Neuronal stem cell (in vitro differentiated cells): Measurements from ENCODE around the gene ALDH3B1.
A peak's percentile ranks its signal among the peaks of the same experiment; 100 is the strongest.

ENCODE experiments used
- DNase-seq: peaks from one replicate; pipeline ENCODE4 v3.0.0-alpha.2; 2013; ENCODE audit warnings: low spot score
- H2AFZ ChIP-seq: one replicate; pipeline ENCODE4 v1.6.1; 2013; ENCODE audit warnings: mild to moderate bottlenecking, low read length, inconsistent platforms
- H2AK5ac ChIP-seq: 2 replicates; pipeline ENCODE4 v1.6.1; 2013; ENCODE audit warnings: low read depth, mild to moderate bottlenecking, inconsistent platforms, low read length, moderate library complexity, mixed read lengths
- H2BK120ac ChIP-seq: 2 replicates; pipeline ENCODE4 v1.6.1; 2013; ENCODE audit warnings: low read depth, mild to moderate bottlenecking, inconsistent platforms, low read length, moderate library complexity, mixed read lengths
- H2BK12ac ChIP-seq: one replicate; pipeline ENCODE4 v1.6.1; 2013; ENCODE audit warnings: low read length, inconsistent platforms
- H2BK15ac ChIP-seq: 2 replicates; pipeline ENCODE4 v1.6.1; 2013; ENCODE audit warnings: mild to moderate bottlenecking, low read length, inconsistent platforms, mixed read lengths
- H2BK5ac ChIP-seq: one replicate; pipeline ENCODE4 v1.6.1; 2013; ENCODE audit warnings: inconsistent platforms, mild to moderate bottlenecking, low read length, moderate library complexity
- H3K14ac ChIP-seq: one replicate; pipeline ENCODE4 v1.6.1; 2013; ENCODE audit warnings: low read length, inconsistent platforms
- H3K18ac ChIP-seq: 2 replicates; pipeline ENCODE4 v1.6.1; 2013; ENCODE audit warnings: low read length, inconsistent platforms
- H3K23ac ChIP-seq: 2 replicates; pipeline ENCODE4 v1.6.1; 2013; ENCODE audit warnings: low read depth, mild to moderate bottlenecking, mixed read lengths, low read length, inconsistent platforms; ENCODE audit not compliant: poor library complexity
- H3K27ac ChIP-seq: replicated peaks from 3 replicates; pipeline ENCODE4 v1.5.1; 2013; ENCODE audit warnings: low read length, inconsistent platforms
- H3K27me3 ChIP-seq, 3 experiments: 2 replicates each; pipeline ENCODE4 v1.6.1; 2013; ENCODE audit warnings: low read length in 3 of 3, mild to moderate bottlenecking in 2 of 3, inconsistent platforms in 1 of 3, low read depth in 1 of 3, mixed read lengths in 1 of 3, moderate library complexity in 1 of 3; ENCODE audit not compliant: control insufficient read depth in 3 of 3, insufficient read depth in 3 of 3
- H3K36me3 ChIP-seq, 2 donors: replicated peaks in 1 of 2; 2 replicates each; pipeline ENCODE4 v1.6.1; 2013; ENCODE audit warnings: low read length in 2 of 2; ENCODE audit not compliant: control insufficient read depth in 2 of 2, insufficient read depth in 2 of 2
- H3K4ac ChIP-seq: 2 replicates; pipeline ENCODE4 v1.6.1; 2013; ENCODE audit warnings: inconsistent platforms, mild to moderate bottlenecking, low read length, moderate library complexity
- H3K4me1 ChIP-seq, 2 donors: 1 replicate in 1 of 2; 2 replicates in 1 of 2; pipeline ENCODE4 v1.6.1; 2013; ENCODE audit warnings: low read length in 2 of 2, low read depth in 1 of 2; ENCODE audit not compliant: control insufficient read depth in 2 of 2, insufficient read depth in 1 of 2
- H3K4me2 ChIP-seq: one replicate; pipeline ENCODE4 v1.6.1; 2013; ENCODE audit warnings: mild to moderate bottlenecking, low read length, inconsistent platforms; ENCODE audit not compliant: insufficient read depth, poor library complexity, severe bottlenecking
- H3K4me3 ChIP-seq, 2 donors: 2 replicates each; pipeline ENCODE4 v1.5.1; 2013; ENCODE audit warnings: low read length in 2 of 2, mild to moderate bottlenecking in 2 of 2, inconsistent platforms in 1 of 2, moderate library complexity in 1 of 2
- H3K79me1 ChIP-seq: one replicate; pipeline ENCODE4 v1.6.1; 2013; ENCODE audit warnings: low read depth, mild to moderate bottlenecking, inconsistent platforms, low read length, moderate library complexity
- H3K9ac ChIP-seq: one replicate; pipeline ENCODE4 v1.6.1; 2013; ENCODE audit warnings: mild to moderate bottlenecking, low read depth, low read length, inconsistent platforms; ENCODE audit not compliant: poor library complexity
- H3K9me3 ChIP-seq, 2 donors: replicated peaks in 1 of 2; 2 replicates each; pipeline versions ENCODE3 to v1.6.1; 2013; ENCODE audit warnings: low read length in 2 of 2, mild to moderate bottlenecking in 2 of 2, inconsistent platforms in 1 of 2, low read depth in 1 of 2, mixed read lengths in 1 of 2, moderate library complexity in 1 of 2; ENCODE audit not compliant: control insufficient read depth in 2 of 2, insufficient read depth in 1 of 2
- H4K8ac ChIP-seq: one replicate; pipeline ENCODE4 v1.6.1; 2013; ENCODE audit warnings: low read depth, mild to moderate bottlenecking, inconsistent platforms, low read length, moderate library complexity
- H4K91ac ChIP-seq: one replicate; pipeline ENCODE4 v1.6.1; 2013; ENCODE audit warnings: low read length, low read depth, mild to moderate bottlenecking, inconsistent platforms; ENCODE audit not compliant: poor library complexity
- WGBS, 2 donors: extraction: QIAGEN DNeasy Blood & Tissue Kit; methylation state at CpG; one replicate each; pipeline ENCODE4 v1.1.7; 2013; ENCODE audit warnings: missing lambda C conversion rate in 2 of 2, mixed read lengths in 1 of 2; ENCODE audit not compliant: insufficient read length in 2 of 2, insufficient replicate concordance in 1 of 2; ENCODE audit errors: extremely low coverage in 2 of 2; 5-methylcytosine and 5-hydroxymethylcytosine counted together

The ALDH3B1 gene

DNA sequence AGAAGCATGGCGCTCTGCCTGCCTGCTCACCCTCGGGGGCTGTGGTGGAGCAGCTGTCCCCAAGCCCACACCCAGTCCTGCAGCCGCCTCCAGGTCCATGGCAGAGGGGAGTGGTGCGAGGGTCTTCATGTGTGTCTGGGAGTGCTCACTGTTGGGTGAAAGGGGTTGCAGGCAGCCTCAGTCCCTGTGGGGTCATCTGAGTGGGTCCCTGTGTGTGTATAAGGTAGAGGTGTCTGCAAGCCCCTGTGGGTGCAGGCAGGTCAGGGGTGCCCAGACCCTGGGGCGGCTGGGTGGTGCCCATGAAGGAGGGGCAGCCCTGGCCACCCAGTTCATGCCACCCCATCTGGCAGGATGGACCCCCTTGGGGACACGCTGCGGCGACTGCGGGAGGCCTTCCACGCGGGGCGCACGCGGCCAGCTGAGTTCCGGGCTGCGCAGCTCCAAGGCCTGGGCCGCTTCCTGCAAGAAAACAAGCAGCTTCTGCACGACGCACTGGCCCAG lies 4.9 kb downstream of the ALDH3B1 start:
- H4K91ac ChIP-seq: no peak overlapping the region
- peak overlapping the region; percentile 12 for H3K4ac ChIP-seq
- H3K4me3 ChIP-seq: no peak overlapping the region
- no peak overlapping the region for H3K27ac ChIP-seq
- no peak overlapping the region for H3K9ac ChIP-seq
- peak overlapping the region; percentile 91 for H2AK5ac ChIP-seq
- no peaks in the 10 kb centered on the region for H3K27me3 ChIP-seq
- H3K79me1 ChIP-seq: peaks cover 2% of the 10 kb centered on the region
- no peak overlapping the region for H4K8ac ChIP-seq
- no peaks in the 10 kb centered on the region for H3K9me3 ChIP-seq
- H2AFZ ChIP-seq: no peak overlapping the region
- peaks cover 12 to 67% of the 10 kb centered on the region in 2 donors for H3K4me1 ChIP-seq
- H3K18ac ChIP-seq: peak overlapping the region; percentile 86
- no peak overlapping the region for H2BK120ac ChIP-seq
- no peak overlapping the region for H3K4me2 ChIP-seq
- peak overlapping the region; percentile 77 for H2BK5ac ChIP-seq
- no CpG with 5 or more reads among the region's 19 CpGs for WGBS, 2 donors
- no peaks in the 10 kb centered on the region for H3K36me3 ChIP-seq
- peak overlapping the region; percentile 75 for H2BK12ac ChIP-seq
- H2BK15ac ChIP-seq: peak overlapping the region; percentile 93
- no peak for DNase-seq
- H3K14ac ChIP-seq: no peak overlapping the region
- H3K23ac ChIP-seq: peak overlapping the region; percentile 86

DNA sequence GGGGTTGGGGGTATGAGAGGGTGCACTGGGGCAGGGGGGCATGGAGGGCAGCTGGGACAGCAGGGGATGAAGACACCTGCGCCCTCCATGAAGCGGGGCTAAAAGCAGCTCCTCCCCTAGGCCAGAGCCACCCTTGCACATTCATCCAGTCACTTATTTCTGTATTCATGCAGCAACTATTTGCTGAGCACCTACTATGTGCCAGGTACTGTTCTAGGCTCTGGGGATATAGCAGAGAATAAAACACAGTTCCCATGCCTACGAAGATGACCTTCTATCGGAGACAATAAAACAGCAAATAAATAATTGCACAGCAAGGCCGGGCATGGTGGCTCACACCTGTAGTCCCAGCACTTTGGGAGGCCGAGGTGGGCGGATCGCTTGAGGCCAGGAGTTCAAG lies 5.3 kb downstream of the ALDH3B1 start:
- Histone ChIP-seq H3K4me2 (no peak overlapping the region), H3K27me3 (no peaks in the 10 kb centered on the region), H3K18ac (peak overlapping the region; percentile 86), H2BK15ac (no peak overlapping the region), H4K91ac (no peak overlapping the region), H3K14ac (no peak overlapping the region), H2AFZ (no peak overlapping the region), H3K4me1 (peaks cover 7 to 63% of the 10 kb centered on the region in 2 donors), H2AK5ac (peak overlapping the region; percentile 91), H3K4ac (no peak overlapping the region), H3K9ac (no peak overlapping the region), H3K27ac (no peak overlapping the region), H2BK12ac (no peak overlapping the region), H2BK120ac (no peak overlapping the region), H2BK5ac (peak overlapping the region; percentile 77), H3K79me1 (peaks cover 2% of the 10 kb centered on the region), H3K4me3 (no peak overlapping the region), H3K36me3 (no peaks in the 10 kb centered on the region), H4K8ac (no peak overlapping the region), H3K23ac (peak overlapping the region; percentile 86), H3K9me3 (no peaks in the 10 kb centered on the region)
- no CpG with 5 or more reads among the region's 8 CpGs for WGBS, 2 donors
- no peak for DNase-seq

DNA sequence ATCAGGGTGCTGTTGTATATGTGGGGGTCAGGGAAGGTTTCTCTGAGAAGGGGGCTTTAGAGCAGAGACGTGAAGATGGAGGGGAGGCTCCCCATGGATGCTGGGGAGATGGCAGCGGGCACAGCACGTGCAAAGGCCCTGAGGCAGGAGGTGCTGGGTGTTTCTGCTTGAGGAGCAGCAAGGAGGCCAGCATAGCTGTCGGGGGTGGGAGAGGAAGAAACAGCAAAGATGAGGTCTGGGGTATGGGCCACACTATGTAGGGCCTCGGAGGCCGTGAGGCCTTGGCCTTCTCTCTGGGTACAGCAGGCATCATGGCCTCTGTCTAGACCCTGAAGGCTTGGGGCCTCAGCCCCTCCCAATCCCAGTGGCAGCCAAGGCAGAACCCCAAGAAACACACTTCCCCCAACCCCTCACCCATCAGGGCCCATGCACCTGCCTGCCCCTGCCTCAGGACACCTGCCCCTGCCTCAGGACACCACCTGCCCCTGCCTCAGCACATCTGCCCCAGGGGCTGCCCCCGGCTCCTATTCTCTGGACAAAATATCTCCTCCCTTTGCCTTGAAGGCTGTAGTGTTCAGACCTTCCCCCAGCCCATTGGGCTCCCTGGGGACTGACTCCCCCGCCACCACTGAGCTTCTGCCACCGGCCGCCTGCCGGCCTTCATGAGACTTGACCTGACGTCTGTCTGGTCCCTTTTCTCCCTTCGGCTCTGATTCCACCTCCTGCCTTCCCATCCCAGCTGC lies 6.2 kb downstream of the ALDH3B1 start:
- H4K8ac ChIP-seq: no peak overlapping the region
- DNase-seq: no peak
- H2AFZ ChIP-seq: no peak overlapping the region
- no peak overlapping the region for H2BK12ac ChIP-seq
- no peak overlapping the region for H2BK15ac ChIP-seq
- H3K4me2 ChIP-seq: no peak overlapping the region
- H3K9ac ChIP-seq: peak overlapping the region; percentile 27
- no peak overlapping the region for H3K4me3 ChIP-seq
- no peak overlapping the region for H3K23ac ChIP-seq
- no peak overlapping the region for H2BK5ac ChIP-seq
- H3K27ac ChIP-seq: no peak overlapping the region
- no CpG with 5 or more reads among the region's 13 CpGs for WGBS, 2 donors
- H3K4me1 ChIP-seq: peaks cover 12 to 62% of the 10 kb centered on the region in 2 donors
- H2AK5ac ChIP-seq: peak overlapping the region; percentile 78
- H3K14ac ChIP-seq: no peak overlapping the region
- peak overlapping the region; percentile 71 for H3K18ac ChIP-seq
- H3K79me1 ChIP-seq: peaks cover 2% of the 10 kb centered on the region
- no peaks in the 10 kb centered on the region for H3K36me3 ChIP-seq
- no peaks in the 10 kb centered on the region for H3K9me3 ChIP-seq
- H3K27me3 ChIP-seq: no peaks in the 10 kb centered on the region
- no peak overlapping the region for H4K91ac ChIP-seq
- no peak overlapping the region for H2BK120ac ChIP-seq
- no peak overlapping the region for H3K4ac ChIP-seq

DNA sequence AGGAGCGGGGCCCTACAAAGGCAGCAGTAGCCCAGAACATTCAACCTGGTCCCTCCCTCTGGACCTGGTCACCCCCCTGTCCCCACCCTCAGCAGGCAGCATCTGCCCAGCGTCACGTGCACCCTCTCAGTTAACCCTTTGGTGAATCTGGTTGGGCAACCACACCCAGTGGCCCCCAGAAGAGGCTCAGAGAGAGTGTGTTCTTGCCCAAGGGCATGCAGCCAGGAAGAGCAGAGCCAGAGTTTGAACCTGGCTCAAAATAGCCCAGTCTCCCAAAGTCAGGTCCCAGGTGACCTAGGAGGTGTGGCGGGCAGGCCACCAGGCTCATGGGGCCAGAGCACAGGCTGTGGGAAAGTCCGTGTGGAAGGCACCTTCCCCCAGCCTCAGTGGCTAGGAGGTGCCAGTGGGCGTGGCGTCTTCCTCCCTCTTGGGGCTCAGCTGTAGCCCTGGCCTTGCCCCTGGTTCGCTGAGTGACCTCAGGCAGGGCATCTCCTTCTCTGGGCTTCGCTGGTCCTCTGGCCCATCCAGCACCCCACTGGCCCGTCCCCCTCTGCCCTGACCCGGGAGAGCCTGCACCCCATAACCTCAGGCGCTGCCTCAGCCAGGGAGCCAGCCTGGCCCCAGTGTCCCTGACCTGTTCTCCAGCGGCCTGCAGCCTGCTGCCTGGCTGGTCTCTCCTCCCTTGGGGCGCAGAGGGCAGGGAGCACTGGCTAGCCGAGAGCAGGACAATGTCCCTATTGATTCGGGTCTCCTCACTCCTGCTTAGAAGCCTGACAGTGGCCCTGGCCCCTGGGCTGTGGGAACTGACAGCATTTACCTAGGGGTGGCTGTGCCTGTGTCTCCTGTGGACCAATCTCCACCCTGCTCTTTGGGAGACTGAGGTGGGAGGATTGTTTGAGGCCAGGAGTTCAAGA lies 7.0 kb downstream of the ALDH3B1 start:
- DNase-seq: no peak
- Histone ChIP-seq H3K4me1 (peaks cover 12 to 55% of the 10 kb centered on the region in 2 donors), H3K4me2 (no peak overlapping the region), H4K91ac (no peak overlapping the region), H3K36me3 (no peaks in the 10 kb centered on the region), H3K9me3 (no peaks in the 10 kb centered on the region), H2BK15ac (no peak overlapping the region), H2AK5ac (peak overlapping the region; percentile 88), H2BK5ac (no peak overlapping the region), H3K27me3 (no peaks in the 10 kb centered on the region), H2BK120ac (no peak overlapping the region), H3K14ac (peak overlapping the region; percentile 63), H3K79me1 (peaks cover 2% of the 10 kb centered on the region), H3K4me3 (no peak overlapping the region), H3K18ac (peak overlapping the region; percentile 52), H3K4ac (no peak overlapping the region), H4K8ac (no peak overlapping the region), H3K23ac (no peak overlapping the region), H2BK12ac (peak overlapping the region; percentile 86), H3K9ac (peak overlapping the region; percentile 73), H2AFZ (no peak overlapping the region), H3K27ac (no peak overlapping the region)
- no CpG with 5 or more reads among the region's 16 CpGs for WGBS, 2 donors
